COLO668 (cell line): ENCODE results near the gene SPDYE5.

Experiments
- DNase-seq: peaks from one replicate; lab custom pipeline; 2025; ENCODE audit not compliant: unreplicated experiment; lab: John Stamatoyannopoulos, UW

SPDYE5 gene

DNA sequence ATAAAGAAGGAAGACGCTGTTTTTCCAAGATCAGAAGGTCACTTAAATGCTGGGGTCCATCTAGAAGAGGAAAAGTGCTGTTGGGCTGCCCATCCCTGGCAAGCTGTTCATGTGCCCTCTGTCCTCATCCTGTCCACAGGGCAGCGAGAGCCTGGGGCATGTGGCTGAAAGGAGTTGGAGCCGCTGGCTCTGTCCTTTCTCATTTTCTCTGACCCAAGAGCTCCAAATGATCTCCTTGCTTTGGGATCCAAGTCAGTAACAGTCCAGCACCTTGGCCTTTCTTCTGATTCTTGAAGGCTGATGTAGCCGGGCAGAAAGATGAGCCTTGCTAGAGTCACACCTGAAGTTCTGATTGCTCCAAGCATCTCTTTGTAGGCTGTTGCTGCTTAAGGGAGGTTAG, 44.4 kb downstream of the SPDYE5 start:
- no peak for DNase-seq

DNA sequence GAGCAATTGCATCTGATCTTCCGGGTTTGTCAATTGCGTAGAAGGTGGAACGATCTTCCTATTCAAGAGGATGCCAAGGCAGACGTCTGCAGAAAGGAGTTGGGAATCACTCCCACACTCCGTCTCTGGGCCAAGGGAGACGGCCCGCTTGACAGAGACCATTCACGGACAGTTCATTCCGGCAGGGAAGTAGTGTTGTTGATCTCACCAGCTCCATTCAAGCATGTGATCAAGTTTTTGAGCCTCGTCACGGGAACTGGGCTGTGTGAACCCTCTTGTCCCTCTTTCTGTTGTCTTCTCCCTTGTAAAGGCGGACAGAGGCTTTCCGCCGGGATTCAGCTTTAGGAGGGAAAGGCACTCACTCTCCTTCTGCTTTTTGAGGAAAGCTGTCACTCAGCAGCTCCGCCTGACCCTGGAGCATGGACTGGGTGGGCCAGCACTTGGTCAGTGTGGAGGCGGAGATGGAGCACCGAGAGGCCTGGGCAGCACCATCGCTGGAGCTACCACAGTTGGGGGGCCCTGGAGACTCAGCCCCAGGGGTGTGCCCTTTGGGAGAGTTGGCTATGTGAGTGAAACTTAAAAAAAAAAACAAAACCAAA, 44.9 kb downstream of the SPDYE5 start:
- no peak for DNase-seq

DNA sequence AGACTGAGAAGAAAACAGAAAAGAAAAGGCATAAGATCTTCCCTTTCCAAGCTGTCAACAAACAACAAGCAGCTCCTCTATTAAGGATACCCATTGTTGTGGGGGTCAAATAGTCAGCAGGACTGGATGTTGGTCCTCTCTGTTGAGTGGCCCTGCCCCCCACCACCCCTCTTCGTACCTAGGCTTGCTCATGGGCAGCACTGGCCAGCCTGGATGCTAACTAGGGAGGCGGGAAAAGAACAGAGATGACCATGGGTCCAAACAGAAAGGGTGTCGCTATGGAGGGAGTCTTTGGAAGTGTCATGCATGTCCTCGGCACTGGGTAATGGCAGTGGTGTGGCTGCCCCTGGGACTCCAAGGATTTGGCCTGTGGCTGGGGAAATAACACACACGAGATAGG, 45.6 kb downstream of the SPDYE5 start:
- no peak for DNase-seq

DNA sequence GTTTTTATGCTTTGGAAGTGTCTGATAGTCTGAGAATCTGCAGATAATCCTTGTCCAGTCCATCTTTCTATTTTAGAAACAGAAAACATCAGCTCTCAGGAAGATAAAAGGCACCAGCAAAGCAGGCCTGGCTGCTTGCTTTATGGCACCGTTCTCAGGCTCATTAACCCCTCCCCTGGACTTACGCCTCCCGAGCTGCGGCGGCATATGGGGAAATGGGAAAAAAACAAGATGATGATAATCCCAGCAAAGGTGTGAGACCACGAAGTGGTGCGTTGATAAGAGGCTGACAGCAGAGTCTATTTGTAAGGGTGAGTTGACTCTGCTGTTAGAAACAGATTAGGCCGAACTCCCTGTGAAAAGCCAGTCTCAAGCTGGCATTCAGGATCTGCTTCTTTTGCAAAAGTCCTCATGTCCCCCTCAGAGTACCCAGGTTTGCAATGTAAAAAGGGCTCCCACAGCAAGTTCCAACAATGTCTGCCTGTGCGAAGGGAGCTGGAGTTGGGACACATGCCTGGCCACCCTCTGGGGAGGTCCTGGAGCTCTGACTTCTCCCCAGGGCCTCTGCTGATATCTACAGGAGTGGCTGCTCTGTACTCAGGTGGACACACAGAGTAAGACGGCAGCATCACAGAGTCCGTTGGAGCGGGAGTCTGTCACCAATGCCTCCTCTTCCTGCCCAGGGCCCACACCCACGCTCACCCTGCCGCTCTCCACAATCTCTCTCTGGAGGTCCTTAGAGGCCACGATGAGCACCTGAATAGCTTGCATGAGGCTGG, 54.3 kb downstream of the SPDYE5 start:
- no peak for DNase-seq
